ENCODE data around the gene APBA2.

DNA sequence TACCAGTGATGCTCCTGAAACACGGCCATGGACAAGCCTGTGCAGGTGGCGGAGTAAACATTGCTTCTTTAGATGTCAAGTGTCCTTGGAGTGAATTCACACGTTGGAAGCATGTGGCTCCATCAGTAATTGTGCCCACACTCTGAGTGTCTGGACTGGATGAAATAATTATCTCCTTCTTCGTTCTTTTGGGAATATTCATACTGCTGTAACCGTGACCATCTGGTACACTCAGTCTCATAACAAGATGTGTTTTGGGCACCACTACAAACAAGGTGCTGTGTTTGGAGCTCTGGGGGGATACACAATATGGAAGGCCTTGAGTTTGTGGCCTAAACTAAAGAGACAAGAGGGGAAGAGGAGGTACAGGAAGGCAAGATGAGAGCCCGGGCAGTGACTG, 165.6 kb downstream of the APBA2 start:
- TF ChIP-seq, protein P1, sequence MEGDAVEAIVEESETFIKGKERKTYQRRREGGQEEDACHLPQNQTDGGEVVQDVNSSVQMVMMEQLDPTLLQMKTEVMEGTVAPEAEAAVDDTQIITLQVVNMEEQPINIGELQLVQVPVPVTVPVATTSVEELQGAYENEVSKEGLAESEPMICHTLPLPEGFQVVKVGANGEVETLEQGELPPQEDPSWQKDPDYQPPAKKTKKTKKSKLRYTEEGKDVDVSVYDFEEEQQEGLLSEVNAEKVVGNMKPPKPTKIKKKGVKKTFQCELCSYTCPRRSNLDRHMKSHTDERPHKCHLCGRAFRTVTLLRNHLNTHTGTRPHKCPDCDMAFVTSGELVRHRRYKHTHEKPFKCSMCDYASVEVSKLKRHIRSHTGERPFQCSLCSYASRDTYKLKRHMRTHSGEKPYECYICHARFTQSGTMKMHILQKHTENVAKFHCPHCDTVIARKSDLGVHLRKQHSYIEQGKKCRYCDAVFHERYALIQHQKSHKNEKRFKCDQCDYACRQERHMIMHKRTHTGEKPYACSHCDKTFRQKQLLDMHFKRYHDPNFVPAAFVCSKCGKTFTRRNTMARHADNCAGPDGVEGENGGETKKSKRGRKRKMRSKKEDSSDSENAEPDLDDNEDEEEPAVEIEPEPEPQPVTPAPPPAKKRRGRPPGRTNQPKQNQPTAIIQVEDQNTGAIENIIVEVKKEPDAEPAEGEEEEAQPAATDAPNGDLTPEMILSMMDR (IDR thresholded peaks at IDR 0.05; ENCODE audit: low read depth, low read length) = no peak
- TF ChIP-seq, protein P2, sequence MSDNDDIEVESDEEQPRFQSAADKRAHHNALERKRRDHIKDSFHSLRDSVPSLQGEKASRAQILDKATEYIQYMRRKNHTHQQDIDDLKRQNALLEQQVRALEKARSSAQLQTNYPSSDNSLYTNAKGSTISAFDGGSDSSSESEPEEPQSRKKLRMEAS (IDR thresholded peaks at IDR 0.05; ENCODE audit: low read depth, low read length) = no peak

Measured in NB4 (cell line).